Spinal cord (tissue), 10 donors: ENCODE data around the gene HOXC10. TPM values are rescaled to one million over a fixed set of nuclear protein-coding genes. Genes with fewer than 3 reads are reported as not detected.

Source experiments
- DNase-seq, 6 donors: peaks; one replicate each; pipeline versions ENCODE4 v3.0.0 to v3.0.0-alpha.2; 2013 to 2015; ENCODE audit warnings: low spot score in 6 of 6, low read depth in 4 of 6
- H3K27ac ChIP-seq: one replicate; pipeline ENCODE4 v1.5.1; 2013; ENCODE audit warnings: low read depth, low read length, control low read depth
- H3K27me3 ChIP-seq: one replicate; pipeline ENCODE4 v1.6.1; 2013; ENCODE audit warnings: low read length; ENCODE audit not compliant: control insufficient read depth, insufficient read depth
- H3K36me3 ChIP-seq: one replicate; pipeline ENCODE4 v1.6.1; 2013; ENCODE audit warnings: low read length; ENCODE audit not compliant: control insufficient read depth, insufficient read depth
- H3K4me1 ChIP-seq: one replicate; pipeline ENCODE4 v1.6.1; 2013; ENCODE audit warnings: low read length; ENCODE audit not compliant: control insufficient read depth, insufficient read depth
- H3K4me3 ChIP-seq: one replicate; pipeline ENCODE4 v1.5.1; 2013; ENCODE audit warnings: low read depth, low read length, control low read depth
- H3K9me3 ChIP-seq: one replicate; pipeline ENCODE4 v1.6.1; 2013; ENCODE audit warnings: low read length; ENCODE audit not compliant: control insufficient read depth, insufficient read depth
- WGBS: methylation state at CpG from one replicate; pipeline ENCODE4 v1.1.5; 2013; ENCODE audit warnings: missing lambda C conversion rate; ENCODE audit not compliant: insufficient coverage; 5-methylcytosine and 5-hydroxymethylcytosine counted together
- polyA plus RNA-seq, 2 donors: library from polyadenylated mRNA; unstranded; fragments of 120-200 nt; gene quantifications; one replicate each; pipeline ENCODE4 v1.2.1, GENCODE V29; 2013; ENCODE audit not compliant: insufficient read length in 2 of 2
- total RNA-seq, 2 donors: library from RNA; depleted of rRNA in 1 of 2; stranded (reverse); fragments of 120-200 nt in 1 of 2; fragments of >200 nt in 1 of 2; gene quantifications; one replicate each; pipeline versions ENCODE4 v1.2.3 to v1.2.4, GENCODE V29; 2013 to 2014
- donor health status: healthy.

The HOXC10 gene
- total and polyA plus RNA-seq, 4 donors = 0.81 to 9.2 TPM; not detected in 2

DNA sequence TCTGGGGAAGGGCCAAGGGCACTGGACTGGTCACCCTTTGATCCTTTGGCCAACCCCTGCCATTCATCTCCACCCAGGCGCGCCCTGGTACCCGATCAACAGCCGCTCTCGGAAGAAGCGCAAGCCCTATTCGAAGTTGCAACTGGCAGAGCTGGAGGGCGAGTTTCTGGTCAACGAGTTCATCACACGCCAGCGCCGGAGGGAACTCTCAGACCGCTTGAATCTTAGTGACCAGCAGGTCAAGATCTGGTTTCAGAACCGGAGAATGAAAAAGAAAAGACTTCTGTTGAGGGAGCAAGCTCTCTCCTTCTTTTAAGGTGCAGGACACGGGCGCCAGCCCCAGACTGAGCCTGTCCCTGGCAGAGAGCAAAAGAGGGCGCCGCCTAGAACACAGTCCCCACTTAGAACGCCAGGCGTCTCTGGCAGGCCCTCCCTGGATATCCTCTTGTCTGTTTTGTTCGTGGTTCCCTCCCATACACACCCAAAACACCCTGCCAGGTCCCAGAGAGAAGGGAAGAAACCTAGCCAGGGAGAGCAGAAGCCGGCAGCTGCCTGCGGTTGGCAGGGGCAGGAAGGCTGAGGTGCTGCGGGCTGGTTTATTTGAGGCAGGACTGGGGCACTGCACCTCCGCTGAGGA, 28.6 kb upstream of the HOXC10 start:
- H3K9me3 ChIP-seq = no peaks in the 10 kb centered on the region
- H3K27me3 ChIP-seq = peaks cover 99% of the 10 kb centered on the region
- H3K36me3 ChIP-seq = no peaks in the 10 kb centered on the region
- H3K4me1 ChIP-seq = peaks cover 31% of the 10 kb centered on the region
- WGBS = 4% methylated on average over 24 of the region's 25 CpGs
- H3K4me3 ChIP-seq = no peak overlapping the region
- no peak for DNase-seq
- H3K27ac ChIP-seq = no peak overlapping the region

GRCh38 chr12:53956914-53957536, 27.9 kb upstream of the HOXC10 start:
- no peak for DNase-seq
- Histone ChIP-seq H3K36me3 (no peaks in the 10 kb centered on the region), H3K27me3 (peaks cover 99% of the 10 kb centered on the region), H3K9me3 (no peaks in the 10 kb centered on the region), H3K27ac (no peak overlapping the region), H3K4me3 (no peak overlapping the region), H3K4me1 (peaks cover 29% of the 10 kb centered on the region)
- WGBS = 16% methylated on average over 10 of the region's 11 CpGs

DNA sequence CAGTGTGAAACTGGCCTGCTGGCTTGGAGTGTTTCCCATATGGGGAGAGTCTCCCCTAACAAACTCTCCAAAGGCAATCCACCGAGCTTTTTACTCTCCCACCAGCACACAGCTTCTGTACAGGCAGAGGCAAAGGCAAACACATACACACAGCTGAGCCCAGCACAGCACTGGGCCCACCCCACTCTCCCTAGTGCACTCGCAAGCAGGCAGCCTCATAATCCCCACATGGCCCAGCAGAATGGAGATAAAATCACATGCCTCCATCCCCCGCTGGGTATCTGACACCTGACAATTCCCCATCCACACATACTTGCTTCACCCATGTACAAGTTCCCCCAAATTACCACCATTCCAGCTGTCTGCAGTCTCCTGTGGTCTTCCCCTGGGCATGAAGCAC, 26.8 kb upstream of the HOXC10 start:
- Histone ChIP-seq H3K27ac (no peak overlapping the region), H3K4me1 (peaks cover 24% of the 10 kb centered on the region), H3K36me3 (no peaks in the 10 kb centered on the region), H3K27me3 (peaks cover 99% of the 10 kb centered on the region), H3K4me3 (no peak overlapping the region), H3K9me3 (no peaks in the 10 kb centered on the region)
- WGBS = 27% methylated on average over 3 of the region's 3 CpGs
- no peak for DNase-seq

GRCh38 chr12:53959314-53959713, 25.6 kb upstream of the HOXC10 start:
- no peak overlapping the region for H3K27ac ChIP-seq
- WGBS = 6% methylated on average over 4 of the region's 4 CpGs
- no peak for DNase-seq

DNA sequence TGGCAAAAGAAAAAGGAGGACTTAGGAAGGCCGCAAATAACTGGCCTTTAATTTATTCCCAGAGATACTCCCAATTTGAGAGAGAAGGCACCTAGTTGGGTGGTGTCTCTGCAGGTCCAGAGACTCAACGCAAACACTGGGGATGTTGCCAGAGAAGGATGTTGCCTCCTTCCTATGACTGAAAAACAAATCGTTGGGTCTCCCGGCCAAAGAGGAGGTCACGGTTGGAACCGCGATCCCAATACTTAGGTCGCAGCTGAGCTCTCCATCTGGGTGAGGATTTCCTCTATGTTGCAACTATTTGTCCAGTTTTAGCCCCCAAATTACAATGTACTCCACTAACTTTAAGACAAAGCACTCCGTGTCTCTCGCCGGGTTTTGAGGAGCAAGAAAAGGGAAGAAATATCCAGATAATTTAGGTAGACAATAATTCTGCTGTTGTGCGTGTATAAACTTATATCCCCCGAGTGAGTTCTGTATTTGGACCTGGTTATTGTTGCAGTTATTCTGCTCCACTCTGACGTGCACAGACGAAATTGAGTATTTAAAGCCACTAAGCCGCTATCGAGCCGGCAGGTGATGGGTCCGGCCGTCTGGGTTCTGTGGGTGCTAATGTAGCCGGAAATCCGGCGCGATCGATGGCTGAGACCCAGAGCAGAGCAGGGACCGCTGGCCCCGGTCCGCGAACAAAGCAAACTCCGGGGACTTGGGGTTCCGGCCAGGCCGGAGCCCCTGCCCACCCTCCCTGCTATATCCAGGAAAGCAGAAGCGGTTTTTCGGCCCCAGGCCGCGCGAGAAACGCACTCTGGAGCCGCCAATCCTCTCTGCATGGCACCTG, 24.5 kb upstream of the HOXC10 start:
- H3K27ac ChIP-seq = no peak overlapping the region
- H3K27me3 ChIP-seq = peaks cover 100% of the 10 kb centered on the region
- H3K4me1 ChIP-seq = peaks cover 21% of the 10 kb centered on the region
- 8% methylated on average over 35 of the region's 39 CpGs for WGBS
- no peaks in the 10 kb centered on the region for H3K9me3 ChIP-seq
- H3K36me3 ChIP-seq = no peaks in the 10 kb centered on the region
- H3K4me3 ChIP-seq = no peak overlapping the region
- DNase-seq = no peak

More at GRCh38 chr12:53959314-53959713, 25.6 kb upstream of the HOXC10 start:
- H3K27me3 ChIP-seq = peaks cover 99% of the 10 kb centered on the region
- peaks cover 29% of the 10 kb centered on the region for H3K4me1 ChIP-seq
- no peak overlapping the region for H3K4me3 ChIP-seq
- H3K9me3 ChIP-seq = no peaks in the 10 kb centered on the region
- H3K36me3 ChIP-seq = no peaks in the 10 kb centered on the region

DNA sequence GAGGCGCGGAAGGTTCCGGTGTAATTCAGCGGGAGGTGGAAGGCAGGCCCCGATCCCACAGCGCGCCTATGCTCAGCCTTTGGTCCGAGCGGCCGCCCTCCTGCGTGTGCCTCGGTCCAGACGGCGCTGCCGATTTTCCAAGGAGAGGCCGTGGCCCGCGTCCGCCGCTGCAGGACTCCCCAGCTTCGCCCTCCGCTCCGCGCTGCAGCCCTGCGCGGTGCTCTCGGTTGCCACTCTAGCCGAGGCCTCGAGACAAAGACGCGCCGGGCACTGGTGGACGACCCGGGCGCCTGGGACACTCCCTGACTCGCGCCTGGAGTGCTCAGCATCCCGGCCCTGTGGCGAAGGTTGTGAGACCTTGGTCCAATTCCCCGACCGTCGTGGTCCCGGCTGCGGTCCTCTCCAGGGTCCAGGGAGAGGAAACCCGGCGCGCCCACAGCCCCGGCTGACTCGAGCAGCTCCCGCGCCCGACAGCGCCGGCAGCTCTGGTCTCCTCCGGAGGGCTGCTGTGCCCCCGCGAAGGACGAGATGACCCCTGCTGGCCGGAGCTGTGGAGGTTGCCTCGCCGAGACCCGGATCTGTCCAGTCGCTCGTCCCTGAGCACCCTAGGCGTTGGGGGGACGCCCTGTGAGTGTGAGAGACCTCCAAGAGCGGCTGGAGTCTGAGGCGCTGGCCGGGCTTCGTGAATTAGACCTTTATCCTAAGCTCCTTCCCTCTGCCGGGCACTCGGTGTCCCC, 23.8 kb upstream of the HOXC10 start:
- DNase-seq = no peak
- H3K4me1 ChIP-seq = peaks cover 23% of the 10 kb centered on the region
- 1% methylated on average over 72 of the region's 72 CpGs for WGBS
- peaks cover 100% of the 10 kb centered on the region for H3K27me3 ChIP-seq
- no peaks in the 10 kb centered on the region for H3K36me3 ChIP-seq
- H3K27ac ChIP-seq = no peak overlapping the region
- H3K4me3 ChIP-seq = no peak overlapping the region
- no peaks in the 10 kb centered on the region for H3K9me3 ChIP-seq

GRCh38 chr12:53963005-53963404, 21.9 kb upstream of the HOXC10 start:
- DNase-seq = no peak
- Histone ChIP-seq H3K27me3 (peaks cover 100% of the 10 kb centered on the region), H3K36me3 (no peaks in the 10 kb centered on the region), H3K27ac (no peak overlapping the region), H3K4me1 (peaks cover 30% of the 10 kb centered on the region), H3K4me3 (peak overlapping the region; percentile 16), H3K9me3 (no peaks in the 10 kb centered on the region)
- 39% methylated on average over 7 of the region's 7 CpGs for WGBS

DNA sequence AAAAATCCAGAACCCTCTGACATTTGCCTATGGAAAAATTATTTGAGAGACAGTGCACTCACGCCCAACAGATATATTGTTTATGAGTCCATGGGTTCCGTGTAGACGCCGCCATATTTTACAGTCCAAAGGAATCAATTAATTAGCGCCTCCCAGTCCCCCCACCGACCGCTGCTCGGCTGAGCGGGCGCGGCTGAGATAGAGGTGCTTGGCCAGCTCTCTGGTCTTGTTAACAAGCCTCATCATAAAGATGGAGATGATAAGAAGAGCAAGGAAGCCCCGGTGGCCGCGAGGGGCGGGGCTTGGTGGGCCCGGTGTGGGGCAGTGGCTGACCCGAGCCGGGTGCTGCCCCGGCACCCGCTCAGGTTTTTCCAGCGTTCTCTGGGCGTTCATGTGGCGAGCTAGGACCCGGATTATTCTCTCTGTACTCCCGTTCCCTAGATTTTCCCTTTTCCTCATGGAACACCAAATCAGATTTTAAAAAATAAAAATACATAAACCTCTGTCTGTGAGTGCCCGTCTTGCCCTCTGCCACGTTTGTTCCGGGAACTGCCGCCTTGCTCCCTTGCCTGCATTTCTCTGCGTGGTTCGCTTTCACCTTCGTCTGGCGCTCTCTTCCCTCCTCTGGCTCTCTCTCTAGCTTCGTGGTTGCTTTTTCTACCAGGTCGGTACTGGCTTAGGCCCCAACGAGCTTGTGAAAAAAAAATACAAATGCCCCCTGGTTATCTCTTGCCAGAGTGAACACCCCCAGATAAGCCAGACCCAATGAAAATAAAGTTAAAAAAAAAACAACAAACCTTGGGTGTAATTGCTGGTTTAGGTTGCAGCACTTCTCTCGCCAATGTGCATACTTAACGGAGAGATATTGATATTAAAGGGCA, 21.3 kb upstream of the HOXC10 start:
- DNase-seq = no peak
- H3K27ac ChIP-seq = no peak overlapping the region
- H3K27me3 ChIP-seq = peaks cover 100% of the 10 kb centered on the region
- no peaks in the 10 kb centered on the region for H3K9me3 ChIP-seq
- peaks cover 30% of the 10 kb centered on the region for H3K4me1 ChIP-seq
- 8% methylated on average over 31 of the region's 38 CpGs for WGBS
- H3K4me3 ChIP-seq = peak overlapping the region; percentile 16
- H3K36me3 ChIP-seq = no peaks in the 10 kb centered on the region
